Transverse colon (tissue), 3 donors: ENCODE measurements around the gene XYLT1.

ENCODE experiments used
- POLR2A ChIP-seq: fragments of 450-650 bp; IDR thresholded peaks from one replicate; pipeline ENCODE4 v1.6.1; 2016; ENCODE audit warnings: antibody characterized with exemption, mild to moderate bottlenecking, moderate library complexity
- TF ChIP-seq, protein P1 (sequence below), 5 experiments: fragments of 200-600 bp in 3 of 5; fragments of 450-650 bp in 2 of 5; sonication (generic) in 3 of 5; IDR thresholded peaks; 1 replicate in 2 of 5; 2 replicates in 3 of 5; pipeline ENCODE4 v1.5.1; 2016 to 2017; ENCODE audit warnings: antibody characterized with exemption in 5 of 5, inconsistent platforms in 3 of 5, mild to moderate bottlenecking in 2 of 5, moderate library complexity in 1 of 5

DNA sequence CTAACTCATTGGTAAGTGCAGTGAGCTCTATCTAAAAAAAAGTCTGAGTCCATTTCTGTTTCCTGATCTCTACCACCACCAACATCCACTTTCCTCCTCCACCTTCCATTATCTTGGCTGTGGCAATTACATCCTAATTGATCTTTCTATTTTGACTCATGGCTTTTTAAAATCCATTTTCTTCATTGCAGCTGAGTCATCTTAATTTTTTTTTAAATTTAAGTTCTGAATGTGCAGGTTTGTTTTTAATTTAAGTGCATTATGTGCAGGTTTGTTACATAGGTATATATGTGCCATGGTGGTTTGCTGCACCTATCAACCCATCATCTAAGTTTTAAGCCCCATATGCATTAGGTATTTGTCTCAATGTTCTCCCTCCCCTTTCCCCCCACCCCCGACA, 390.7 kb downstream of the XYLT1 start:
- TF ChIP-seq, protein P1, sequence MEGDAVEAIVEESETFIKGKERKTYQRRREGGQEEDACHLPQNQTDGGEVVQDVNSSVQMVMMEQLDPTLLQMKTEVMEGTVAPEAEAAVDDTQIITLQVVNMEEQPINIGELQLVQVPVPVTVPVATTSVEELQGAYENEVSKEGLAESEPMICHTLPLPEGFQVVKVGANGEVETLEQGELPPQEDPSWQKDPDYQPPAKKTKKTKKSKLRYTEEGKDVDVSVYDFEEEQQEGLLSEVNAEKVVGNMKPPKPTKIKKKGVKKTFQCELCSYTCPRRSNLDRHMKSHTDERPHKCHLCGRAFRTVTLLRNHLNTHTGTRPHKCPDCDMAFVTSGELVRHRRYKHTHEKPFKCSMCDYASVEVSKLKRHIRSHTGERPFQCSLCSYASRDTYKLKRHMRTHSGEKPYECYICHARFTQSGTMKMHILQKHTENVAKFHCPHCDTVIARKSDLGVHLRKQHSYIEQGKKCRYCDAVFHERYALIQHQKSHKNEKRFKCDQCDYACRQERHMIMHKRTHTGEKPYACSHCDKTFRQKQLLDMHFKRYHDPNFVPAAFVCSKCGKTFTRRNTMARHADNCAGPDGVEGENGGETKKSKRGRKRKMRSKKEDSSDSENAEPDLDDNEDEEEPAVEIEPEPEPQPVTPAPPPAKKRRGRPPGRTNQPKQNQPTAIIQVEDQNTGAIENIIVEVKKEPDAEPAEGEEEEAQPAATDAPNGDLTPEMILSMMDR (IDR thresholded peaks at IDR 0.05), result no peak
- TF ChIP-seq POLR2A, result no peak
